Measurements from ENCODE around the gene TXNL4A.
"Not testable (repeated sequence)": the region's sequence is repeated elsewhere in the genome, so short reads cannot be mapped to it uniquely, and the experiment has no call there.

TXNL4A gene

GRCh38 chr18:79961527-79962291 lies 26.7 kb downstream of the TXNL4A start:
- in situ Hi-C loops (cut with HindIII; ENCODE audit: low sequenced_read_pairs), result no loop called here
- no peak for DNase-seq (ENCODE audit: low read depth, low spot score)

GRCh38 chr18:79960921-79961526 lies 27.3 kb downstream of the TXNL4A start:
- in situ Hi-C loops (cut with HindIII; ENCODE audit: low sequenced_read_pairs), result no loop called here
- no peak overlapping the region for H3K4me3 ChIP-seq (ENCODE audit: low read depth, low read length)
- no peak for TF ChIP-seq CTCF (IDR thresholded peaks at IDR 0.05; ENCODE audit: low read depth, low read length)
- no peak for DNase-seq (ENCODE audit: low read depth, low spot score)

More at GRCh38 chr18:79961527-79962291, 26.7 kb downstream of the TXNL4A start:
- no peak overlapping the region for H3K4me3 ChIP-seq (ENCODE audit: low read depth, low read length)
- TF ChIP-seq CTCF (IDR thresholded peaks at IDR 0.05; ENCODE audit: low read depth, low read length), result no peak

GRCh38 chr18:79960161-79960801 lies 28.1 kb downstream of the TXNL4A start:
- in situ Hi-C loops (cut with HindIII; ENCODE audit: low sequenced_read_pairs); DNase-seq (ENCODE audit: low read depth, low spot score): not testable (repeated sequence)

GRCh38 chr18:79958981-79959380 lies 29.4 kb downstream of the TXNL4A start:
- no peak for DNase-seq (ENCODE audit: low read depth, low spot score)
- in situ Hi-C loops (cut with HindIII; ENCODE audit: low sequenced_read_pairs), result no loop called here
- no peak overlapping the region for H3K4me3 ChIP-seq (ENCODE audit: low read depth, low read length)
- no peak for TF ChIP-seq CTCF (IDR thresholded peaks at IDR 0.05; ENCODE audit: low read depth, low read length)

More at GRCh38 chr18:79960161-79960801, 28.1 kb downstream of the TXNL4A start:
- not testable (repeated sequence) for H3K4me3 ChIP-seq (ENCODE audit: low read depth, low read length)

GRCh38 chr18:79956276-79956675 lies 32.1 kb downstream of the TXNL4A start:
- TF ChIP-seq CTCF (IDR thresholded peaks at IDR 0.05; ENCODE audit: low read depth, low read length), result no peak
- DNase-seq (ENCODE audit: low read depth, low spot score), result no peak
- no peak overlapping the region for H3K4me3 ChIP-seq (ENCODE audit: low read depth, low read length)
- in situ Hi-C loops (cut with HindIII; ENCODE audit: low sequenced_read_pairs), result no loop called here

GRCh38 chr18:79955302-79956075 lies 32.9 kb downstream of the TXNL4A start:
- in situ Hi-C loops (cut with HindIII; ENCODE audit: low sequenced_read_pairs), result no loop called here
- DNase-seq (ENCODE audit: low read depth, low spot score), result no peak
- no peak overlapping the region for H3K4me3 ChIP-seq (ENCODE audit: low read depth, low read length)
- no peak for TF ChIP-seq CTCF (IDR thresholded peaks at IDR 0.05; ENCODE audit: low read depth, low read length)
